Renal cortex interstitium (tissue), 11 donors: ENCODE results near the gene CD4. TPM values are rescaled to one million over a fixed set of nuclear protein-coding genes. Genes with fewer than 3 reads are reported as not detected.
A peak's percentile ranks its signal among the peaks of the same experiment; 100 is the strongest.

Experiments used
- DNase-seq, 11 donors: peaks; one replicate each; pipeline ENCODE4 v3.0.0-alpha.2; 2013; ENCODE audit warnings: low read depth in 9 of 11, low spot score in 4 of 11; ENCODE audit errors: extremely low read depth in 1 of 11
- polyA plus RNA-seq, 3 donors: library from polyadenylated mRNA; unstranded; fragments of 120-200 nt; gene quantifications; one replicate each; pipeline ENCODE4 v1.2.1, GENCODE V29; 2013; ENCODE audit not compliant: insufficient read length in 3 of 3

The CD4 gene
- polyA plus RNA-seq, 3 donors = 28.0 to 31.1 (median 29.9) TPM

GRCh38 chr12:6773590-6774351 is 15.6 kb upstream of the CD4 start:
- DNase-seq = no peak

DNA sequence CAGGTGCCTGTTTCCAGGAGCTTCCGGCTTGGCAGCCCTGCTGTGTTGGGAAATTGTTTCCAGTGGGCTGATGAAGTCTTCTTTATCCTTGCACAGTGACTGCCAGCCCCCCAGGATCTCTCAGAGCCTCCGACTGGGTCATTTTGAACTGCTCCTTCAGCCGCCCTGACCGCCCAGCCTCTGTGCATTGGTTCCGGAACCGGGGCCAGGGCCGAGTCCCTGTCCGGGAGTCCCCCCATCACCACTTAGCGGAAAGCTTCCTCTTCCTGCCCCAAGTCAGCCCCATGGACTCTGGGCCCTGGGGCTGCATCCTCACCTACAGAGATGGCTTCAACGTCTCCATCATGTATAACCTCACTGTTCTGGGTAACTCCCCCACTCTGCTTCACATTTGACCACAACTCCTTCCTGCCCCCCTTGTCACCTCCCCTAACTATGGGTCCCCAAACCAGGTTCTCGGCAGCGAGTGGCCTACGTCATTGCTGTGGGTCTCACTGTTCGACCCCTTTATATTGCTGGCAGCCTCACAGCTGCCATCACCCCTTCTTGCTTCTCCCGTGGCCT is 14.7 kb upstream of the CD4 start:
- DNase-seq = no peak

DNA sequence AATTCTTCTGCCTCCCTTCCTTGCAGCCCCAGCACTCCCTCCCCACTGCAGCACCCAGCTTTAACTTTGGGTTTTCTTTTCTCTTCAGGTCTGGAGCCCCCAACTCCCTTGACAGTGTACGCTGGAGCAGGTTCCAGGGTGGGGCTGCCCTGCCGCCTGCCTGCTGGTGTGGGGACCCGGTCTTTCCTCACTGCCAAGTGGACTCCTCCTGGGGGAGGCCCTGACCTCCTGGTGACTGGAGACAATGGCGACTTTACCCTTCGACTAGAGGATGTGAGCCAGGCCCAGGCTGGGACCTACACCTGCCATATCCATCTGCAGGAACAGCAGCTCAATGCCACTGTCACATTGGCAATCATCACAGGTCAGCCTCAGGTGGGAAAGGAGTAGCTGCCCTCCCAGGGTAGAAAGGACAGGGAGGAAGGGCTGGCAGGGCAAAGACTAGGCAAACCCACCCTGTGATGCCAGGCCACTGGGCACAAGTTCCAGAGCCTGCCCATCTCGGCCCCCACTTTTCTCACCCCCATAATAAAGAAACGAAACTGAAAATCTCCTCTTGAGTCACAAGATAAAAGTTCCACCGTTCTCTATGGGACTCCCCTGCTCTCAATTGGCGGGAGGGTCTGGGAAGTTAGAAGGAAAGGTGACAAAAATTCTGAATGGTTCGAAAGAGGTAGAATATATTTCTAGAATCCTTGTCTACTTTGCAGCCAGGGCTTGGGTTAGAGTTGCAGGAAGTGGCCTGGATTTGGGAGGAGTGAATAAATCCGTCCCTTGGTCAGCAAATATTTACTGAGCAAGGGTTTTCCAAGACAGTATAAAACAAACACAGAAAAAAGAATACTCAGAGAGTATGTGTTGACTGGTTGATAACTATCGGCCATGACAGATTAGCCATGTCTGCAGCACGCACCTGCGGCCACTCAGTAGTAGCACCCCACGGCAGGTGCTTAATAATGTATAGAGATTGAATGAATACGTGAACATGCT is 13.8 kb upstream of the CD4 start:
- no peak for DNase-seq

DNA sequence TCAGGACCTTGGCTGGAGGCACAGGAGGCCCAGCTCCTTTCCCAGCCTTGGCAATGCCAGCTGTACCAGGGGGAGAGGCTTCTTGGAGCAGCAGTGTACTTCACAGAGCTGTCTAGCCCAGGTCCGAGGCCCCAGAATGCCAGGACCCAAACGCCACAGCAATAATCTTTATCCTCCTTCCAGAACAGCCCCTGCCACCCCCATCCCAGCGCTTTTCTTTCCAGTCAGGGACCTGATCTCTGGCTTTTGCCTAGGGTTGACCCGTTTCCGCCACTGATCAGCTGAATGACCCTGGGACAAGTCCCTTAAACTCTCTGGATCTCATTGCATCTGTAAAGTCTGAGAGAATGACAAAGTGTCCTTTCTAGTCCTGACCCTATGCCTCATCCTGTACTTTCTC is 11.9 kb upstream of the CD4 start:
- DNase-seq = no peak

GRCh38 chr12:6778217-6778573 is 11.1 kb upstream of the CD4 start:
- DNase-seq = no peak

GRCh38 chr12:6778574-6779550 is 10.5 kb upstream of the CD4 start:
- peak; percentile 85 to 96 (median 92) for DNase-seq

GRCh38 chr12:6779708-6780432 is 9.5 kb upstream of the CD4 start:
- DNase-seq = no peak

- no peak for DNase-seq
These were observed 8.8 kb upstream of the CD4 start for GRCh38 chr12:6780573-6780972.

GRCh38 chr12:6782119-6782518 is 7.2 kb upstream of the CD4 start:
- DNase-seq = no peak

DNA sequence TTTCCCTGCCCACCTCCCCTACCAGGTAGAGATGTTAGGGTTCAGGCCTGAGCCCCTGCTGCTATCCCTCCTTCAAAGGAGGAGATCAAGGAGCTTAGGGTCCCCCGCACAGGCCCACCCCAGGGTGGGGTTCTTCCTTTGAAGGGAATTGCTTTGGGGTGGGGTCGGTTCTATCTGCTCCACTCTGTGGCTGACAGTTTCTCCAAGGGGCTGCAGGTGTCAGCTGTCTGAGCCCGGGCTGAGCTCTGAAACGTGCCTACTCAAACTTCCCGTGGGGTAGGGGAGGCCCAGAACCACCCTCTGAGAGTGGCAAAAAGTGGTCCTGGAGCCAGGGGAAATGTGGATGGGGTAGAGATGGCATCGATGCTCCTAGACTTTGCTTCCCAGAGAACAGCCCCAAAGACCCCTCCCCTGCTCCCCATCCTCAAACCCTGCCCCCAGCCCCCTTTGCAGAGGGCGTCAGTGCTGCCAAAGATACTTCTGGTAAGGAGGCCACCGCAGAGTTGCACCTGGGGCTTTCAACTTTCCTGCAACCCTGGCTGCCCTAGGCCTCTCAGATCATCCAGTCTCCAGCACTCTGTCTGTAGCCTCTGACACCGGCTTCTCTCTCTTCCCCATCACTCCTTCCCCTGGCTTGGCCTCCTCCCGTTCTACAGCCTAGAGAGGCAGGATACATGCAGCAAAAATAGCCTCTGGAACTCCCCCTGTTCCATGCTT is 6.3 kb upstream of the CD4 start:
- DNase-seq = no peak

GRCh38 chr12:6783828-6784227 is 5.5 kb upstream of the CD4 start:
- DNase-seq = no peak

GRCh38 chr12:6784296-6784695 is 5.0 kb upstream of the CD4 start:
- DNase-seq = no peak

DNA sequence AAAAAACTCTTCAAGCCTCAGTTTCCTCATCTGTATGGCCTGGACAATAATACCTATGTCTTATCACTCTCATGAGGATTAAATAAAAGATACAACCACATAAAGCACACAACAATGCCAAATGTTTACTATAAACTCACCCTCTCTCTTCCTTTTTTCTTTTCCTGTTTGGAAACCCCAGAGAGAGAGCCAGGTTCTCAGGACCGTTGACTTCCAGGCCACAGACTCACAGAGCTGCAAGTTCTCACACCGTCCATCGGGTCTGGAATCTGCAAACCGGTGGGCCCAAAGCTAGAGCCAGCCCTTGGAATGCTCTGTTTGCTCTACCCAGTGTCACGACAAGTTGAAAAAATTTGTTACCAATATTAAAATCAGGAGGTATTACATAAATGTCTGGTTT is 4.6 kb upstream of the CD4 start:
- no peak for DNase-seq

- DNase-seq = no peak
These were observed 2.8 kb upstream of the CD4 start for GRCh38 chr12:6786416-6787094.

DNA sequence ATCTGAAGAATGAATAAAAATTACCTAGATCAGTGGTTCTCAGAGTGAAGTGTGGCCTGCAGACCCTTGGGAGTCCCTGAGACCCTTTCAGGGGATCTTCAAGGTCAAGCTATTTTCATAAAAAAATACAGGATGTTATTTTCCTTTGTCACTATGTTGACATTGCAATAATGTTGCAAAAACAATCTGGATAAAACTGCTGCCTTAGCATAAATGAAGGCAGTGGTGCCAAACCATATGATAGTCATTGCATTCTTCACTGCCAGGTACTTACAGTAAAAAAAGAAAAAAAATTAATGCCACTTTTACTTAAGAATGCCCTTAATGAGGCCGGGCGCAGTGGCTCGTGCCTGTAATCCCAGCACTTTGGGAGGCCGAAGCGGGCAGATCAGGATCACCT is 2.0 kb upstream of the CD4 start:
- DNase-seq = no peak

DNA sequence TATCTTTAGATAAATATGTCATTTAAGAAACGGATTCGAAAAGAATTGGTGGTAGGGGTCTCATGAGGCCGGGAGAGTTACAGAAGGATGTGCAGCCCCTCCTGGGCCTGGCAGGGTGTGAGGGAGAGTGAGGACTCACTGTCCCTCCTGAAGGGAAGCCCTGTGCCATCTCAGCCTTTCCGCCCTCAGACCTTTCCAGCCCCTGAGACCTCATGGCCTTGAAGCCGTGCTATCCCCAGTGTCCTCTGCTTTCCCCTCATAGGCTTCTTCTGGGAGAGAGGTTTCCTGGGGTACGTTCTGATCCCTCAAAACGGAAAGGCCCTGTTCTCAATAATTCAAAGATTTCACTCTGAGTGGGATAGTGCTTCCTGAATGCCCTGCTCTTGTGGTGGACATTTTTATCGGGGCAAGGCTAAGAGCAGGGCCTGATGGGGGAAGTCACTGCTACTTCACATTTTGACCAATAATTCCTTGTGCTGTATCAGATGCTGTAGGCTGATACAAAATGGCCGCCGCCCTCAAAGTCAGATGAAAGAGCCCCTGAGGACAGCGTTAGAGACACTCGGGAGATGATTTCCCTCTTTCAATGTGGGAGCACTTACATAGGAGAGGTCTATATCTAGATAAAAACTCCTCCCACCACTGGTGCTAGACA is 1.3 kb downstream of the CD4 start:
- no peak for DNase-seq
